HCT116 (cell line): ENCODE results near the gene CSGALNACT2.

ENCODE experiments used
- CTCF ChIP-seq, 3 experiments: fragments of 200-600 bp in 1 of 3; sonication (generic) in 1 of 3; IDR thresholded peaks in 2 of 3; conservative IDR thresholded peaks in 1 of 3; 2 replicates each; pipeline ENCODE4 v1.5.1; 2012 to 2017; ENCODE audit warnings: low read depth in 2 of 3, low read length in 2 of 3, antibody characterized with exemption in 1 of 3, borderline replicate concordance in 1 of 3, control low read depth in 1 of 3, mild to moderate bottlenecking in 1 of 3, mixed read lengths in 1 of 3, mixed run types in 1 of 3, moderate library complexity in 1 of 3; ENCODE audit not compliant: insufficient read depth in 1 of 3
- POLR2AphosphoS5 ChIP-seq: IDR thresholded peaks from 2 replicates; pipeline ENCODE4 v1.6.1; 2011; ENCODE audit warnings: mild to moderate bottlenecking, low read depth, low read length, moderate library complexity
- SIN3A ChIP-seq: IDR thresholded peaks from 2 replicates; pipeline ENCODE4 v1.6.1; 2012; ENCODE audit warnings: low read depth
- SP1 ChIP-seq: IDR thresholded peaks from 2 replicates; pipeline ENCODE4 v1.6.1; 2012; ENCODE audit warnings: low read depth
- SRF ChIP-seq: IDR thresholded peaks from 2 replicates; pipeline ENCODE4 v1.6.1; 2012; ENCODE audit warnings: low read depth
- TCF7L2 ChIP-seq: IDR thresholded peaks from 2 replicates; pipeline ENCODE4 v1.7.0; 2011; ENCODE audit warnings: borderline replicate concordance, inconsistent platforms; ENCODE audit not compliant: insufficient read depth, insufficient read length; ENCODE audit errors: extremely low read depth
- ZBTB33 ChIP-seq: IDR thresholded peaks from 2 replicates; pipeline ENCODE4 v1.6.1; 2011; ENCODE audit warnings: mild to moderate bottlenecking, low read length, moderate library complexity; ENCODE audit not compliant: insufficient replicate concordance; ENCODE audit errors: extremely low read depth
- ZNF274 ChIP-seq: fragments of 200-500 bp; sonication (Bioruptor generic); IDR thresholded peaks from 2 replicates; pipeline ENCODE4 v1.6.1; 2014; ENCODE audit warnings: mild to moderate bottlenecking, low read depth, low read length, inconsistent platforms

GRCh38 chr10:43194859-43195258, 56.6 kb downstream of the CSGALNACT2 start:
- TF ChIP-seq ZBTB33 (no peak), SIN3A (no peak), POLR2AphosphoS5 (no peak), CTCF (IDR thresholded peaks at IDR 0.05 in 2 of 3, conservative IDR thresholded peaks at IDR 0.05 in 1 of 3; ENCODE audit: borderline replicate concordance in 1 of 3, insufficient read depth in 1 of 3, low read depth in 2 of 3, low read length in 2 of 3) (no peak), SRF (no peak), TCF7L2 (no peak), SP1 (no peak), ZNF274 (no peak)
